HG02973 (cell line): ENCODE measurements around the gene ZBP1.
"Not testable (repeated sequence)": the region's sequence is repeated elsewhere in the genome, so short reads cannot be mapped to it uniquely, and the experiment has no call there.

Experiments
- ATAC-seq: cut with Tn5 transposase; IDR thresholded peaks from one replicate; pipeline ENCODE4 v1.9.1; 2021; ENCODE audit warnings: moderate library complexity; ENCODE audit not compliant: unreplicated experiment

Gene ZBP1

GRCh38 chr20:57647933-57648785 is 27.9 kb upstream of the ZBP1 start:
- ATAC-seq, result no peak

- no peak for ATAC-seq
Measured at GRCh38 chr20:57647006-57647932, 27.0 kb upstream of the ZBP1 start.

GRCh38 chr20:57638895-57639236 is 18.6 kb upstream of the ZBP1 start:
- no peak for ATAC-seq

DNA sequence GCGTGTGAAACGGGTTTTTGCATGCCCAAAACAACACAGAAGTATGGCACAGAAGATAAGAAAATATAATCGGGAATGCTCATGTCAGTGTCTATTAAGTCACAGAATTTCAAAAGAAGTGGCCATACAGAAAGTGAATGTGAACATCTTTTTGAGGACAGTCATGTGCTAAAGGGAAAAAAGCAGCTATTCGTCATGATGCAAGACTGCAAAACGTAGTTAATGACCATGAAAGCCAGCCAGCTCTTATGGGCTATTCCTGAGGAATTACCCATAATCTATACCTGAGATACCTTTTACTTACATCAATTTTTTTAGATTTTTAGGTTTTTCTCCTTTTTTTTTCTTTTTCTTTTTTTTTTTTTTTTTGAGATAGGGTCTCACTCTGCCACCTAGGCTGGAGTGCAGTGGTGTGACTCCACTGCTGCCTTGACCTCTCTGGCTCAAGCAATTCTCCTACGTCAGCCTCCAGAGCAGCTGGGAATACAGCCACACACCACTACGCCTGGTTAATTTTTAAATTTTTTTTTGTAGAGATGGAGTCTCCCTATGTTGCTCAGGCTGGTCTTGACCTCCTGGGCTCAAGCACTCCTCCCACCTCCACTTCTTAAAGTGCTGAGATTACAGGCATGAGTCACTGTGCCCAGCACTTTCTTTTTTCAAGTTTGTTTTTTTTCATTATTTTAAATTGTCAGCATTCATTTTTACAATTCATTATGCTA is 18.1 kb upstream of the ZBP1 start:
- no peak for ATAC-seq

- no peak for ATAC-seq
Measured at GRCh38 chr20:57633945-57634491, 13.8 kb upstream of the ZBP1 start.

DNA sequence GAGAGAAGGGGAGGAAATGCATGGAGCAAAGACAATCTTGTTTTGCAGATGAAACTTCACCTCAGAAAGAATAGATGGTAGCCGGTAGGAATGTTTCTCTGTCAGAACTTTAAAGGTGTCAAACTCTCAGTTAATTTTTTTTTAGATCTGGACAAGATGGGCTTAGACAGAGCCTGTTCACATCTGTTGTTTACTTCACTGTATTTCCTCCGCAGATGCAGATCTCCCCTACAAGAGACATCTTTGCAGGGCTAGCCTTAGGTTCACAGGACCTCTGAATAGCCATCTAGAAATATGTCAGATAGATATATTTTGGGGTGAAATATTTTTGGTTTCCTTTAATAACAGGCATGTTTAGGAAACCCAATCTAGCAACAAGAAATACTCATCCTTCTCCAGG is 12.1 kb upstream of the ZBP1 start:
- no peak for ATAC-seq

DNA sequence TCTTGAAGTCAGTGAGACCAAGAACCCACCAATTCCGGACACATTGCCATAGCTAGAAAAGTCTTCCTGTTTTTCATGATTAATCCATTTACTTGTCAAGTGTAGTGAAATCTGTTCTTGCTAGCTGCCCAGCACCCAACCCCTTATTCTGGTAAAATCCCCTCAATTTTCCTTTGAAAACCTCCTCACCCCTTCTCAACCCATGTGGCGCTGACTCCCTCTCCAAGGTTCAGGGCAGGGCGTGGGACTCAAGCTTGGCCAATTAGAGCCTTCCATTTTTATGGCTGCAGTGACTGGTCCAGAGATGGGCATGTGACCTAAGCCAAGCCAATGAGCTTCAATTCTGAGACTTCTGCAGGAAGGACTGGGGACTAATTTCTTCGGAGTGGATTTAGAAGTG is 9.8 kb upstream of the ZBP1 start:
- no peak for ATAC-seq

DNA sequence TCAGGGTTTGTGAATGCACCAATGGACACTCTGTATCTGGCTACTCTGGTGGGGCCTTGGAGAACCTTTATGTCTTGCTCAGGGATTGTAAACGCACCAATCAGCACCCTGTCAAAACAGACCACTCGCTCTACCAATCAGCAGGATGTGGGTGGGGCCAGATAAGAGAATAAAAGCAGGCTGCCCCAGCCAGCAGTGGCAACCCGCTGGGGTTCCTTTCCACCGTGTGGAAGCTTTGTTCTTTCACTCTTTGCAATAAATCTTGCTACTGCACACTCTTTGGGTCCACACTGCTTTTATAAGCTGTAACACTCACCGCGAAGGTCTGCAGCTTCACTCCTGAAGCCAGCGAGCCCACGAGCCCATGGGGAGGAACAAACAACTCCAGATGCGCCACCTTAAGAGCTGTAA is 9.3 kb upstream of the ZBP1 start:
- ATAC-seq, result not testable (repeated sequence)

DNA sequence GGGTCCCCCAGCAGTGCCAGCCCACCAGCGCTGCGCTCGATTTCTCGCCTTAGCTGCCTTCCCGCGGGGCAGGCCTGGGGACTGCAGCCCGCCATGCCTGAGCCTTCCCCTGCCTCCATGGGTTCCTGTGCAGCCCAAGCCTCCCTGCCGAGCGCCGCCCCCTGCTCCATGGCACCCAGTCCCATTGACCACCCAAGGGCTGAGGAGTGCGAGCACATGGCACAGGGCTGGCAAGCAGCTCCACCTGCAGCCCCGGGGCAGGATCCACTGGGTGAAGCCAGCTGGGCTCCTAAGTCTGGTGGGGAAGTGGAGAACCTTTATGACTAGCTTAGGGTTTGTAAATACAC is 8.7 kb upstream of the ZBP1 start:
- not testable (repeated sequence) for ATAC-seq

DNA sequence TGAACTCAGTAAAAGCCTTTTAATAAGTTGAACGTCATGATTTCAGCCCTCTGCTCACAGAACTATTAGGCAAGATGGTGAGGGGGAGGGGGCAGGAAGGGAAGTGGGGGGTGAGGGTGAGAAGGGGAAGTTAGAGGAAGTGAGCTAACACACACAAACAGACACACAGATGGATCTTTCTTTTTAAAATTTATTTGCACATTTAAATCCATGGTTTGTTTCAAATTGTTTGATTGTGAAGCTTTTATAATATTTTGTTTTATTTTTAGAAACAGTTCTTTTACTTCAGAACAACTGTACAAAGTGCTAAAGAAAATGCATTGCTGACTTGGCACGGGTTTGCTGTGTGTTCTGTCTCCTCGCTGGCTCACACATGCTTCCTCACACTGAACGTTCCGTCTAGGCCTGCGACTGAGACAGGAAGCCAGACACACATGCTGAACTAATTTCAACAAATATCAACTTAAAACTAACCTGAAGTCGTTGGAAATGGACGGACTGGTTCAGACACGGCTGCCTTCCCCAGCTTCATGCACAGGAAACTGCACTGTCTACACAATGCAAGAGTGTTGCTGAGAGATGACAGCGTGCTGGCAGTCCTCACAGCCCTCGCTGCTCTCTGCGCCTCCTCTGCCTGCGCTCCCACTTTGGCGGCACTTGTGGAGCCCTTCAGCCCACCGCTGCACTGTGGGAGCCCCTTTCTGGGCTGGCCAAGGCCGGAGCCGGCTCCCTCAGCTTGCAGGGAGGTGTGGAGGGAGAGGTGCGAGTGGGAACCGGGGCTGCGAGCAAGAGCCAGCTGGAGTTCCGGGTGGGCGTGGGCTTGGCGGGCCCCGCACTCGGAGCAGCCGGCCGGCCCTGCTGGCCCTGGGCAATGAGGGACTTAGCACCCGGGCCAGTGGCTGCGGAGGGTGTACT is 8.1 kb upstream of the ZBP1 start:
- ATAC-seq, result no peak

DNA sequence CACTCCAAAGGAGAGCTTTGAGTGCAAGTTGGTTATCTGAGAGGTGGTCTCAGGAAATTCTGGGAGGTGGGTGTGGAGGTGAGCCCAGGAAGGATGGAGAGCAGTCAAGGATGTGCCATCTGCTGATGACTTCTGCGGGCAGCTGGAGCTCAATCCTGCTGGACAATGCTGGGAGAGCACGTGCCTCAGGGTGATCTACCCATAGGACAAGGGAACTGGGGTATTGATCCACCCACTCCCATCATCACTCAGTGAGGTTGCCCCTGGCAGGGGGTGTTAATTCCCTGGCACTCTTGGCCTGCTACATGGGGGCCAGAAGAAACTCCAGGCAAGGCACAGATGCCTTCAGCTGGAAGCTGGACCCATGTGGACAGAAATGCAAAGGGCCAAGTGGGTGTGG is 7.1 kb upstream of the ZBP1 start:
- ATAC-seq, result no peak

DNA sequence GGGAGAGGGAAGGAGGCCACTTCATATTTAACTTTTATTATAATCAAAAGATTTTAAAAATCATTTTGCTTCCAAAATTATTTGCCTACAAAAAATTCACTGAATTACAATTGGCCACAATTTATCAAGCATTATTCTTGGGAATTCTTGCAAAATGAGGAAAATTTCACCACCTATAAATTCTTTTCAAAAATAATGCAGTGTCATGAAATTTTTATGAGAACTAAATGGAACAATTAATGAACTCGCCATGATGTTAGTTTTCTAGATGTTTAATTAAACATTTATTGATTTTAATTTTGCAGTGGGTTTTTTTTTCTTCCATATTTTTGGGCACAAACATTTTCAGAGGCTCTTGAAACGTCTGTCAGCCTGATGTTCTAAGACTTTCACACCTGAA is 5.8 kb upstream of the ZBP1 start:
- ATAC-seq, result no peak

- no peak for ATAC-seq
Measured at GRCh38 chr20:57625181-57625958, 5.1 kb upstream of the ZBP1 start.

DNA sequence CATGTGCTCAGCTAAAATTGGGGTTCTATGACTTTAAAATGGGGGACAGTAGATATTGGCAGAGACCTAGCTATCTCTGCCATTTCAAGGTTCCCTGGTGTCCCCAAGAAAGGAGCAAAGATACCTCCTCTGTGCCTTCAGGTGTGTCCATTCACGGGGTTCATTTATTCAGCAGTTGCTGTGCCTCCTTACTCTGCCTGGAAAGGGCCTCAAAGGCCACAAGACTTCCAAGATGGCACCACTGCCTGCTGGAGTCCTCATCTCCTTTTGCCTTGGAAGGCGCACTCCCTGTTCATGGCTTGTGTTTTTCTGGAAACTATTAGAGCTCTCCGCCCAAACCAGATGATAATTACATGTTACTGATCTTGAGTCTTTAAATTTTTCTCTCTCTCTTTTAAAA is 3.9 kb upstream of the ZBP1 start:
- ATAC-seq, result no peak

DNA sequence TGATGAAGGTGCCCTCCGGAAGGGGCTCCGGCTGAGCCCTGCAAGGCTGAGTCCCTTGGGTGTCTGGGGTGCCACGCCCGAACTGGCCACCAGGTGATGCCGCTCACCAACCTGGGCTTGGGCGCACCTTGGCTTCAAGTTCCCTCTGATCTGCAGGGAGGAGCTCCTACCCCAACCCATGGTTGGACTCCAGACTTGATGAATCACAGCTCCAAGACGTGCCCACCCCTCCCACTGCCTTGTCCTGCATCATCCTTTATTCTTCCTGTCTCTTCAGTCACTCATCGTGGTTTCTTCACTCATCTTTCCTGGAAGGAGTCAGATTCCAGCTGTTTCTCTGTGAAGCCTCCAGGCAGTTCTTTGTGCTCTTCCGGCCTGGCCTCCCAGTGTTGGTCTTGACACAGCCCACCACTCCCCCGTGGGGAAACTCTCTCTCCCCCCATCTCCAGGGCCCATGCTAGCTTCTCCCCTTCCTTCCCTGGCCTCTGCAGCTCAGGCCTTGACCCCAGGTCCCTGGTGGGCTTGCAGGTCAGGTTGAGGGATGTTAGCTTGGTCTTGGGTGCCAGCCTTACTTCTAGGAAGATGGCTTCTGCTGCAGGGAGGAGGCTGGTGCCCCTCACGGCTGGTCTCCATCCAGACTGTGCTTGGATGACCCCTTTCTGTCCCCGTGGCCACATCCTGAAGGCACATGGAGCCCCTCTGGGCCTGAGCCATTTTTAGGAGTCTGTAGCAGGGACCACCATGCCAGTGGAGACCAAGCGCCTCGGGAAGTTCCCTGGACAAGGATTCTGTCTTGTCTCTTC is 2.6 kb upstream of the ZBP1 start:
- ATAC-seq, result no peak

- no peak for ATAC-seq
Measured at GRCh38 chr20:57622201-57622570, 2.0 kb upstream of the ZBP1 start.

GRCh38 chr20:57621421-57622200 is 1.4 kb upstream of the ZBP1 start:
- no peak for ATAC-seq

DNA sequence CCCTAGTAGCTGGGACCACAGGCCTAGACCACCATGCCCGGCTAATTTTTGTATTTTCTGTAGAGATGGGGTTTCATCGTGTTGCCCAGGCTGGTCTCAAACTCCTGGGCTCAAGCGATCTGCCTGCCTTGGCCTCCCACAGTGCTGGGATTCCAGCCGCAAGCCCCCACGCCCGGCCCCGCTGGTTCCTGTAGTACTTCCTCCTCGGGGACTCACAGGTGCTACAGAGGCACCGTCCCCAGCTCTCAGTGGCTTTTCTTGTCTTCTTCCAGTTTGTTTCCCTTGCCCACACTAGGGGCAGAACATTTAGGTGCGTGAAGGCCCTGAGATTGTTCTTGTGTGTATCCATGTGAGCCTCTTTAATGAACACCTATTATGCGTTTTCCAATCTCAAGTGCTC is 773 bp upstream of the ZBP1 start:
- ATAC-seq, result no peak
